Activated naive CD4-positive, alpha-beta T cell treated with anti-CD3 and anti-CD28 coated beads for 36 hours (primary cell): ENCODE results near the gene ISG15. TPM values are rescaled to one million over a fixed set of nuclear protein-coding genes. Genes with fewer than 3 reads are reported as not detected.

Source experiments
- CTCF ChIA-PET: fragments of 350-600 bp; sonication (Branson Sonifier 250); formaldehyde crosslinking; loops from one replicate; lab custom pipeline; 2021; ENCODE audit warnings: antibody characterized with exemption; lab: Charles Lee
- DNase-seq: peaks from one replicate; pipeline ENCODE4 v3.0.0-alpha.2; 2020
- H3K27ac Mint-ChIP-seq: one replicate; pipeline ENCODE4 v1.8.0; 2021; ENCODE audit warnings: mild to moderate bottlenecking, mixed read lengths
- H3K27me3 Mint-ChIP-seq: one replicate; pipeline ENCODE4 v1.8.0; 2021; ENCODE audit warnings: low read depth, mixed read lengths
- H3K36me3 Mint-ChIP-seq: one replicate; pipeline ENCODE4 v1.8.0; 2021; ENCODE audit warnings: low read depth, mixed read lengths
- H3K4me1 Mint-ChIP-seq: one replicate; pipeline ENCODE4 v1.8.0; 2021; ENCODE audit warnings: low read depth, mixed read lengths
- H3K4me3 Mint-ChIP-seq: one replicate; pipeline ENCODE4 v1.8.0; 2021; ENCODE audit warnings: mild to moderate bottlenecking, moderate library complexity, mixed read lengths
- H3K9me3 Mint-ChIP-seq: one replicate; pipeline ENCODE4 v1.8.0; 2021; ENCODE audit warnings: mixed read lengths
- intact Hi-C: fragments of 100-400 bp; cut with micrococcal nuclease; formaldehyde crosslinking; loops from one replicate; pipeline ENCODE4 v1.15.1; 2023
- total RNA-seq, 2 experiments: library from RNA; stranded (reverse); gene quantifications; one replicate each; pipeline ENCODE4 v1.2.3, GENCODE V29; 2021

The ISG15 gene
- total RNA-seq, 2 experiments from 2014 or later = 143 to 147 TPM

DNA sequence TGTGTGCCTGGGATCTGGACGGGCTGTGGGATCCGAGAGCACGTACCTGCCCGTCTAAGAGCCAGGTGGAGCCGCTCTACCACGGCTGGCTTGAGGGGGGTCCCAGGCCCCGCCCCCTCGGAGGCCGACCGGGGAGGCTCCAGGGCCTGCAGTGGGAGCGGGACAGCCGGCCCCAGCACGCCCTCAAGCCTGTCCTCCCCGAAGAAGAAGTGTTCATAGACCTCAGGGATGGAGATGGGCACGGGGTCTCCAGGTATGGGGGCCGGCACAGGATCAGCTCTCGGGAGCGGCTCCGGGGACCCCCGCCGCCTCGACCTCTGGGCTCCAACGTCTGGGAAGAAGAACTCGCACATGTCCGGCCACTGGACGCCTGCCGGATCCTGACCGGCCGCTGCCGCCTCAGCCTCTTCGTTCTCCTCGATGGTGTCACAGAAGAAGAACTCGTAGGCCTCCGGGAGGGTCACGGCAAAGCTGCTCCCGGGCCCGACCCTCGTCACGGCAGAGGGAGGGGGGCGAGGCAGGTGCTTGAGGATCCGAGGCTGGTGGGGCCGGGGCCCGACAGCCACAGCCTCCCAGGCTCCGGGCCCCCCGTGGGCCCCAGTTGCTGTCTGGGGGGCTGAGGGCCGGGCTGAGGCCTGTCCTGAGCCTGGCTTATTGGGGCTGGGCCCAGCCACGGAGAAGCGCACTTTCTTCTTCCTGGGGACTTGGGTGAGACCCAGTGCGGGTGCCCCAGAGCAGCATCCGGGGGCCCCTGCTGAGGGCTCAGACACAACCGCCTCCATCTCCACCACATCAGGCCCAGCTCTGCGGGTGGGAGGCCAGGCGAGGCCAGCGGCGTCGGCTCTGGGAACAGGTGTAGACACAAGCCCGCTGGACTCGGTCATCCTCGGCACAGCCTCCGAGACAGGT, 34.2 kb upstream of the ISG15 start:
- H3K36me3 Mint-ChIP-seq = no peaks in the 10 kb centered on the region
- H3K27ac Mint-ChIP-seq = no peak overlapping the region
- CTCF ChIA-PET = interaction anchor here (1.2 kb wide), 1 partner anchor 85 kb away, joined by 3 read pairs; no protein-coding TSS in a partner anchor
- H3K9me3 Mint-ChIP-seq = no peaks in the 10 kb centered on the region
- no peak overlapping the region for H3K4me3 Mint-ChIP-seq
- intact Hi-C loops = no loop called here
- H3K27me3 Mint-ChIP-seq = peaks cover 18% of the 10 kb centered on the region
- H3K4me1 Mint-ChIP-seq = peaks cover 6% of the 10 kb centered on the region
- DNase-seq = no peak

DNA sequence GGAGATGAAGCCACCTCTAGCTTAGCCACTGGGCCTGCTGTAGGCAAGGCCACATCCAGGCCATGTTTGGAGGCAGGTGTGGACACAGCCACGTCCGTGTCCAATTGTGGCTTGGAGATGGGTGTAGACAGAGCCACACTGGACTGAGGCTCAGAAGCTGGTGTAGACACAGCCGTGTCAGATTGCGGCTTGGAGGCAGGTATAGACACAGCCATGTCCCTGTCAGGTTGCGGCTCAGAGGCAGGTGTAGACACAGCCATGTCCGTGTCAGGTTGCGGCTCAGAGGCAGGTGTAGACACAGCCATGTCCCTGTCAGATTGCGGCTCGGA, 33.6 kb upstream of the ISG15 start:
- DNase-seq = no peak
- Mint-ChIP-seq H3K36me3 (no peaks in the 10 kb centered on the region), H3K27me3 (peaks cover 17% of the 10 kb centered on the region), H3K4me1 (peaks cover 6% of the 10 kb centered on the region), H3K4me3 (no peak overlapping the region), H3K27ac (no peak overlapping the region), H3K9me3 (no peaks in the 10 kb centered on the region)
- CTCF ChIA-PET = interaction anchor here (1.2 kb wide), 1 partner anchor 84 kb away, joined by 3 read pairs; no protein-coding TSS in a partner anchor
- intact Hi-C loops = loop anchor here (5.0 kb wide), 1 partner anchor 313 kb away; no protein-coding TSS in a partner anchor

DNA sequence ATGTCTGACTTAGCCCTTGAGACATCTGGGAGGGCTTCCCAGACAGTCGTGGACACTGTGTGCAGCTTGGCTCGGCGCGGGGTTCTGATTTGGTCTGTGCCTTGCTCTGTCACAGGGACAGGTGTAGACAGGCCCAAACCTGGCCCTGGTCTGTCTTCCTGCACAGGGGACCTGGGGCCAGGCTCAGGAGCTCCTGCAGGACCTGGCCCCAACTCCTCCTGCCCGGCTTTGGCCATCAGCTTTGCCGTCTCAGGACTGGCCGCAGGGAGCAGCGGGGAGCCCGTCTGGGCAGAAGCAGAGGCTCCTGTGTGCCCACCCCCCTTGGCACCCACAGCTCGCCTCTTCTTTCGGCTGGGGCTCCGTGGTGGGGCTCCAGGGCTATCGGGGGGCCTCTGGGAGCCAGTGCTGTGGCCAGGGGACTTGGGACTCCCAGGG, 33.1 kb upstream of the ISG15 start:
- peaks cover 6% of the 10 kb centered on the region for H3K4me1 Mint-ChIP-seq

DNA sequence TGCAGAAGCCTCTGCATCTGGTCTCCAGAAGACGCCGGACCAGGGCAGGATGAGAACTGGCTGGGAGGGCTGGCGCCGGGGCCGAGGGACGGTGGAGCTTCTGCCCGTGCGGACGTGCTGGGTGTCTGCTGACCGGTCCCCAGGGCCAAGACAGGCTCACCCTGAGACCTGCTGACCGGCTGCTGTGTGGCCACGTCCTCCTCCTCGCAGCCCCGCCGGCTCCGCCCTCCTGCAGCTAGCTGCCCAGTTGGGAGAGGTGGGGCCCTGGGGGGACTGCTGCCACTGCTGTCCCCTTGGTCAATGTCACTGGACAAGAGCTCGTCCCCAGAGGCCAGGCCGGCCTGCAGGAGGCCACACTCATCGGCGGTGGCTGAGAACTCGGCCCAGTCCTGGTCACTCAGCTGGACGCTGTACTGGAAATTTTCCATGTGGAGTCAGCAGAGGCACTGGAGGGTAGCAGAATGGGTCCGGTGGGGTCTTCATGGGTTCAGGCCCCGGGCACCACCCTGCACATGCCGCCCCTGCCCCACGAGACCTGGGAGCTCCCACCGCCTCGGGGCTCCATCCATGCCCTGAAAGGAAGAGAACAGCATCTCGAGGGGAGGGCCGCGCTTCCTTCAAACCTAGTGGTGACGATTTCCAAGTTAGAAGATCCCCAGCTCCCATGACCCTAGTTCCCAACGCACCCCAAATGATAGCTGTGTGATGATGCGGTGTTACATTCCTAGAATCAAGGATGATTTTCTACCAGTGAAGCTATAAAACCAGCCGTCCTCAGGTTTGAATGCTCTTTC, 32.5 kb upstream of the ISG15 start:
- CTCF ChIA-PET = interaction anchor here (0.6 to 5.9 kb wide), 2 partner anchors 74 to 82 kb away, joined by 4 to 39 read pairs; no protein-coding TSS in a partner anchor
- no peaks in the 10 kb centered on the region for H3K36me3 Mint-ChIP-seq
- no peak overlapping the region for H3K4me3 Mint-ChIP-seq
- intact Hi-C loops = loop anchor here (5.0 kb wide), 1 partner anchor 312 kb away; no protein-coding TSS in a partner anchor
- DNase-seq = no peak
- H3K27ac Mint-ChIP-seq = no peak overlapping the region
- H3K9me3 Mint-ChIP-seq = no peaks in the 10 kb centered on the region
- peaks cover 5% of the 10 kb centered on the region for H3K4me1 Mint-ChIP-seq
- peaks cover 16% of the 10 kb centered on the region for H3K27me3 Mint-ChIP-seq

More for the DNA sequence above, 33.1 kb upstream of the ISG15 start:
- Mint-ChIP-seq H3K9me3 (no peaks in the 10 kb centered on the region), H3K27me3 (peaks cover 15% of the 10 kb centered on the region), H3K36me3 (no peaks in the 10 kb centered on the region), H3K4me3 (no peak overlapping the region), H3K27ac (no peak overlapping the region)
- CTCF ChIA-PET = interaction anchor here (1.2 kb wide), 1 partner anchor 84 kb away, joined by 3 read pairs; no protein-coding TSS in a partner anchor
- intact Hi-C loops = loop anchor here (5.0 kb wide), 1 partner anchor 312 kb away; no protein-coding TSS in a partner anchor
- no peak for DNase-seq

DNA sequence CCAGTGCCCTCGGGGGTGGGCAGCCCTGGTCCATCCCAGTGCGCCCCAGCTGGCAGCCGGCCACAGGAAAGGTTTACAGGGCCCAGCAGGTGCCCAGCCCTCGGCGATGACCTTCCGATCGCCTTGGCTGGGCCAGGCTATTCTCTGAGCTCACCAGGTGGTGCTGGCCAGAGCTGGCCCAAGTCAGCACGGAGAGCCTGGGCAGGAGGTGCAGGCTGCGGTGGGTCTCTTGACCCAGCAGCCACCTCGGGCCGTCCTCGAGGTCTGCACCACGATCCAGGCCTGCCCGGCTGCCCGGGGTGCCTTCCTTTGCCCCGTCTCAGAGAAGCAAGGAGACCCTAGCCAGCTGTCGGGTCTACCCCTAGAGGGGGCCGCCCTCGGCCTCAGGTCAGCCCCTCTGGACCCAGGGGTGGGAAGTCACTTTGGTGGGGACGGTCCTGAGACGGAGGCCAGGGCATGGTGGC, 31.8 kb upstream of the ISG15 start:
- no peak for DNase-seq
- Mint-ChIP-seq H3K4me3 (no peak overlapping the region), H3K9me3 (no peaks in the 10 kb centered on the region), H3K4me1 (peaks cover 4% of the 10 kb centered on the region), H3K27ac (no peak overlapping the region), H3K36me3 (no peaks in the 10 kb centered on the region), H3K27me3 (peaks cover 16% of the 10 kb centered on the region)
- CTCF ChIA-PET = interaction anchor here (0.5 to 5.9 kb wide), 4 partner anchors 74 to 296 kb away, joined by 4 to 39 read pairs (median 6); no protein-coding TSS in a partner anchor
- intact Hi-C loops = loop anchor here (5.0 kb wide), 1 partner anchor 311 kb away; no protein-coding TSS in a partner anchor

DNA sequence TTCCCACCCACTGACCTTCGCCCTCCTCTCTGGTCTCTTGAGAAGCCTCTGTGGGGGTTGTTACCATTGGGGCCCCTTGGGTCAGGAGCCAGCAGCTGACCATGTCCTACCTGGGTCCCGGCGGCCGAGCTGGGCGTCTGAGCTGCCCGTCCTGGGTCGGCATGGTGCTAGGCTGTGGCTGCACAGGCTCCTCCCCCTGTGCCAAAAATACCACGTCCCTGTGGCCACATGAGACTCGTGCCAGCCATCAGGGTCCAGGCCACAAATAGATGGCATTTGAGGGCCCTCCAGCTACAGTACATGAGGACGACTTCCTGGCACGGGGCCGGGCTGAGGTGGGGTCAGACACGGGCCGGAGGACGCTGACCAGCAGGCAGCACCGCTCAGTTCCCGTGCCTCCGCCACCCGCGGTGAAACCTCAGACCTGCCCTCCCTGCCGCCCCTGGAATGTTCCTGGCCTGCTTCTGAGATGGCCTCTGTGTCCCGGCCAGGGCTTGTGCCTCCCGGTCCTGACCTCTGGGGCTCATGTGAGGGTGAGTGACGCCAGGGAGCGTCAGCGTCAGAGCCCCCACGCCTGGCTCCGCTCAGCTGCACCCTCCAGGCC, 31.2 kb upstream of the ISG15 start, which contains the start of gene PERM1:
PERM1 (minus strand) TSS at position 139 of the 604 bp plus-strand sequence. CDS start 1,064 bp downstream, outside the sequence.
- no peak for DNase-seq
- Mint-ChIP-seq H3K4me3 (no peak within 1 kb of the TSS), H3K27ac (no peak within 1 kb of the TSS), H3K9me3 (no peaks in the 10 kb centered on the region), H3K36me3 (no peaks in the 10 kb centered on the region), H3K4me1 (peaks cover 4% of the 10 kb centered on the region), H3K27me3 (peaks cover 16% of the 10 kb centered on the region)
- intact Hi-C loops = loop anchor here (5.0 kb wide), 1 partner anchor 310 kb away; no protein-coding TSS in a partner anchor
- CTCF ChIA-PET = interaction anchor here (0.5 to 5.9 kb wide), 5 partner anchors 20 to 296 kb away, joined by 3 to 39 read pairs (median 7); no protein-coding TSS in a partner anchor

DNA sequence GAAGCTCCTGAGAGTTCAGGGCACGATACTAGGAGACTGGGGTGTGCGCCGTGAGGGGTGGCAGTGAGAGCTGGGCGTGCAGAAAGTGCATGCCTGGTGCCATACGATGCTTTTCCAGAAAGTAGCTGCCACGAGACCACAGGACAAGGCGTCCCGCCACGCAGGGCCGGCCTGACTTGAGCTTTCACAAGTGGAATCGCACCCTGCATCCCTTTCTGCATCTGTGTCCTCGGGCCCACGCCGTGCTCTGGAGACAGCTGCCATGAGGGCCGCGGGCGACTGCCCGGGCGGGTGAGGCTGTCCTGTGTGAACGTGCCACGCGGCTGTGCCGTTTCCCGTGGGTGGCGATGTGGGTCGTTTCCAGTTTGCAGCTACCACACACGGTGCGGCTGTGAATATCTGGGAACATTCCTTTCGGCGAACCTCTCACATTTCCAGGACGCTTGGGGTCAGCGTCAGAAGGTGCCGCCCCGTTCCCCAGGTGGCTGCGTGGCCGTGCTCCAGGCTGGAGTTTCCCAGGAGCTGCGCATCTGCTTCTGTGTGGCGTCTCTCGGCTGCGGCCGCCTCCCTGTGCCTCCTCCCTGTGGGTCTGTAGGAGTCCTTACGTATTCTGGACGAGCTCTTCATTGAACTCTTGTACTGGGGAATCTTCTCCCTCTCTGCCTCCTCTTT, 30.4 kb upstream of the ISG15 start:
- Mint-ChIP-seq H3K9me3 (no peaks in the 10 kb centered on the region), H3K4me1 (peaks cover 4% of the 10 kb centered on the region), H3K36me3 (no peaks in the 10 kb centered on the region), H3K27me3 (peaks cover 16% of the 10 kb centered on the region), H3K4me3 (no peak overlapping the region), H3K27ac (no peak overlapping the region)
- CTCF ChIA-PET = interaction anchor here (0.6 to 5.9 kb wide), 13 partner anchors 10 to 138 kb away, joined by 3 to 39 read pairs (median 3); no protein-coding TSS in a partner anchor
- DNase-seq = no peak
- intact Hi-C loops = loop anchor here (5.0 kb wide), 1 partner anchor 309 kb away; no protein-coding TSS in a partner anchor

DNA sequence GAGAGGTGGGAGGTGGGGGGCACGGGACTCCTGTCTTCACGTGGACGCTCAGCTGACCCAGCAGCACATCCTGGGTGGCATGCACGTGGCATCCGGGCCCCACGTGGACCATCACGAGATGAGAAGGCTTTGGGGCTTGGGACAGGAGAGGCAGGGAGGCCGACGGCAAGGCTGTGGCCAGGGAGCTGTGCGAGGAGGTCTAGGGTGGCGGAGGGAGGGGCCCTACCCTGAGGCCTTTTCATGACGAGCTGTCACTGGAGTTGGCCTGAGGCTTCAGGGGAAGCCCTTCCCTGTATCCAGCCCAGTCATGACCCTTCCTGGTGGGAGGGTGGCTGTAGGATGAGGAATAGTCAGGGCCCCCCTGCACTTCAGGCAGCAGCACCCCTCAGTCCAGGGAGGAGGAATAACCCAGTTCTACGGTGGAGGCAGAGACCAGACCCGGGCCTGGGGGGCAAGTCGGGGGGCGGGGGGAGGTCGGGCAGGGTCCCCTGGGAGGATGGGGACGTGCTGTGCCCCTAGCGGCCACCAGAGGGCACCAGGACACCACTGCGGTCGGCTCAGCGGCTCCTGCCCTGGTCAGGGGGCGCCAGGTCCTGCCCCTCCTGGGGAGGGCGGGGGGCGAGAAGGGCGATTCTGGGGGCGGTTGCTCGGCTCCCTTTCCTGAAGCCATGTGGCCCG, 29.4 kb upstream of the ISG15 start:
- H3K4me1 Mint-ChIP-seq = no peaks in the 10 kb centered on the region
- no peaks in the 10 kb centered on the region for H3K9me3 Mint-ChIP-seq
- intact Hi-C loops = loop anchor here (1.0 to 5.0 kb wide), 2 partner anchors 79 to 308 kb away; no protein-coding TSS in a partner anchor
- H3K27me3 Mint-ChIP-seq = peaks cover 17% of the 10 kb centered on the region
- no peak overlapping the region for H3K27ac Mint-ChIP-seq
- no peaks in the 10 kb centered on the region for H3K36me3 Mint-ChIP-seq
- peak; percentile 73 for DNase-seq
- CTCF ChIA-PET = interaction anchor here (0.8 to 5.9 kb wide), 21 partner anchors 10 to 307 kb away, joined by 3 to 39 read pairs (median 5); partner anchors contain the start of gene PLEKHN1
- no peak overlapping the region for H3K4me3 Mint-ChIP-seq

DNA sequence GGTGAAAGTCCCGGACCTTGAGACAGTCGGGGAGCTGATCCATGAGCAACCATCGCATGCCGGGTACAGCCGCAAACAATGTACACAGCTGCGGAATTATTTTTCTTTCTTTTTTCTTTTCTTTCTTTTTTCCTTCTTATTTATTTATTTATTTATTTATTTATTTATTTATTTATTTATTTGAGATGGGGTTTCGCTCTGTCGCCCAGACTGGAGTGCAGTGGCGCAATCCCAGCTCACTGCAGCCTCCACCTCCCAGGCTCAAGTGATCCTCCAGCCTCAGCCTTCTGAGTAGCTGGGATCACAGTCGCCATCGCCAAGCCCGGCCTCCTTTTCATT, 28.9 kb upstream of the ISG15 start:
- DNase-seq = no peak
- Mint-ChIP-seq H3K9me3 (no peaks in the 10 kb centered on the region), H3K4me3 (no peak overlapping the region), H3K27ac (no peak overlapping the region), H3K36me3 (no peaks in the 10 kb centered on the region), H3K27me3 (peaks cover 20% of the 10 kb centered on the region), H3K4me1 (no peaks in the 10 kb centered on the region)
- CTCF ChIA-PET = interaction anchor here (0.6 to 5.9 kb wide), 20 partner anchors 9 to 311 kb away, joined by 3 to 39 read pairs (median 4); partner anchors contain the start of genes PLEKHN1 and UBE2J2
- intact Hi-C loops = loop anchor here (1.0 to 5.0 kb wide), 2 partner anchors 79 to 308 kb away; no protein-coding TSS in a partner anchor

DNA sequence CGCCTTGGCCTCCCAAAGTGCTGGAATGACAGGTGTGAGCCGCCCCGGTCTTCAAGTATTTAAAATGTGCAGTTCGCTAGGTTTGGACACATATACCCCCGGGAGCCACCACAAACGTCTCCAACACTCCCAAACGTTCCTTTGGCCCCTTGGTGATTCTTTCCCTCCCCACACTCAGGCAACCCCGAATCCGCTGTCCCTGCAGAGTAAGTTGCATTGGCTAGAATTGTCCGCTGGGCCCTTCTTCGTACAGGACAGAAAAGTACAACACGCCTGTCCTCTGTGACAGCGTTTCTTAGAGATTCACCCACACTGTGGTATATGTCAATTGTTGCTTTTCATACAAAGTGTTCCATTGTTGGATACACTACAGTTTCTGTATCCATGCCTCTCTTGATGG, 28.2 kb upstream of the ISG15 start:
- intact Hi-C loops = no loop called here
- Mint-ChIP-seq H3K27ac (no peak overlapping the region), H3K36me3 (no peaks in the 10 kb centered on the region), H3K4me1 (no peaks in the 10 kb centered on the region), H3K27me3 (peaks cover 20% of the 10 kb centered on the region), H3K4me3 (no peak overlapping the region), H3K9me3 (no peaks in the 10 kb centered on the region)
- DNase-seq = no peak
- CTCF ChIA-PET = interaction anchor here (0.6 to 5.9 kb wide), 13 partner anchors 8 to 288 kb away, joined by 3 to 39 read pairs (median 8); partner anchors contain the start of gene UBE2J2
